ENCODE data around the gene RPS15.

GRCh38 chr19:1482361-1483130, 44.4 kb downstream of the RPS15 start:
- no peak for TF ChIP-seq LEF1 (IDR thresholded peaks at IDR 0.05; ENCODE audit: borderline replicate concordance)
- no peak for TF ChIP-seq TARDBP (IDR thresholded peaks at IDR 0.05)
- no peak for TF ChIP-seq PKNOX1 (IDR thresholded peaks at IDR 0.05)
- no peak for TF ChIP-seq FOXA1 (IDR thresholded peaks at IDR 0.05)
- TF ChIP-seq ARNT (IDR thresholded peaks at IDR 0.05), result no peak
- no peak for TF ChIP-seq NFRKB (IDR thresholded peaks at IDR 0.05)
- no peak for TF ChIP-seq SUZ12 (IDR thresholded peaks at IDR 0.05)
- TF ChIP-seq SP1 (IDR thresholded peaks at IDR 0.05), result no peak
- TF ChIP-seq BHLHE40 (IDR thresholded peaks at IDR 0.05; ENCODE audit: borderline replicate concordance), result no peak
- no peak for TF ChIP-seq FOXK2 (IDR thresholded peaks at IDR 0.05)

All from HEK293T (cell line).